Naive thymus-derived CD4-positive, alpha-beta T cell (primary cell): ENCODE data around the gene GMDS. TPM values are rescaled to one million over a fixed set of nuclear protein-coding genes. Genes with fewer than 3 reads are reported as not detected.

ENCODE experiments used
- ATAC-seq: fragments of 150-1000 bp; cut with Tn5 transposase; 2 replicates; pipeline ENCODE4 v1.10.0; 2021; ENCODE audit warnings: mild to moderate bottlenecking, moderate library complexity
- CTCF ChIA-PET: fragments of 350-600 bp; sonication (Branson Sonifier 250); formaldehyde crosslinking; loops from one replicate; lab custom pipeline; 2021; ENCODE audit warnings: antibody characterized with exemption; lab: Charles Lee
- POLR2A ChIA-PET: fragments of 350-600 bp; sonication (Branson Sonifier 250); formaldehyde crosslinking; loops from one replicate; lab custom pipeline; 2021; ENCODE audit warnings: antibody characterized with exemption, inconsistent platforms; lab: Charles Lee
- DNase-seq, 9 donors: peaks; one replicate each; pipeline versions ENCODE4 v3.0.0 to v3.0.0-alpha.2; 2020 to 2022; ENCODE audit warnings: mixed read lengths in 1 of 9
- H3K27ac ChIP-seq: one replicate; pipeline ENCODE4 v1.7.0; 2013; ENCODE audit warnings: mild to moderate bottlenecking, low read depth, low read length, moderate library complexity
- H3K27me3 ChIP-seq, 2 donors: one replicate each; pipeline ENCODE4 v1.7.0; 2013; ENCODE audit warnings: low read length in 2 of 2, mild to moderate bottlenecking in 2 of 2, moderate library complexity in 2 of 2; ENCODE audit not compliant: control insufficient read depth in 2 of 2, insufficient read depth in 2 of 2
- H3K36me3 ChIP-seq, 3 experiments: 1 replicate in 2 of 3; 2 replicates in 1 of 3; pipeline ENCODE4 v1.7.0; 2013; ENCODE audit warnings: low read length in 3 of 3, mild to moderate bottlenecking in 3 of 3, moderate library complexity in 1 of 3; ENCODE audit not compliant: insufficient read depth in 3 of 3, control insufficient read depth in 2 of 3
- H3K4me1 ChIP-seq, 2 donors: one replicate each; pipeline ENCODE4 v1.7.0; 2013; ENCODE audit warnings: low read length in 2 of 2, mild to moderate bottlenecking in 2 of 2, moderate library complexity in 1 of 2; ENCODE audit not compliant: control insufficient read depth in 2 of 2, insufficient read depth in 2 of 2
- H3K4me3 ChIP-seq: 2 replicates; pipeline ENCODE4 v1.7.0; 2013; ENCODE audit warnings: mild to moderate bottlenecking, low read length
- H3K9me3 ChIP-seq, 3 experiments: 1 replicate in 2 of 3; 2 replicates in 1 of 3; pipeline ENCODE4 v1.7.0; 2013; ENCODE audit warnings: low read length in 3 of 3; ENCODE audit not compliant: control insufficient read depth in 2 of 3
- H3K27ac Mint-ChIP-seq, 9 donors: one replicate each; pipeline ENCODE4 v1.8.0; 2020 to 2022; ENCODE audit warnings: mixed read lengths in 9 of 9, mild to moderate bottlenecking in 8 of 9, moderate library complexity in 5 of 9, inconsistent platforms in 2 of 9
- H3K27me3 Mint-ChIP-seq, 5 donors: one replicate each; pipeline ENCODE4 v1.8.0; 2021 to 2022; ENCODE audit warnings: mixed read lengths in 5 of 5, mild to moderate bottlenecking in 1 of 5
- H3K36me3 Mint-ChIP-seq, 5 donors: one replicate each; pipeline ENCODE4 v1.8.0; 2020 to 2022; ENCODE audit warnings: mixed read lengths in 5 of 5, mild to moderate bottlenecking in 3 of 5, inconsistent platforms in 1 of 5
- H3K4me1 Mint-ChIP-seq, 7 donors: one replicate each; pipeline ENCODE4 v1.8.0; 2020 to 2022; ENCODE audit warnings: mixed read lengths in 7 of 7, mild to moderate bottlenecking in 3 of 7, inconsistent platforms in 1 of 7
- H3K4me3 Mint-ChIP-seq, 10 donors: one replicate each; pipeline ENCODE4 v1.8.0; 2020 to 2022; ENCODE audit warnings: mild to moderate bottlenecking in 10 of 10, mixed read lengths in 10 of 10, moderate library complexity in 6 of 10, inconsistent platforms in 2 of 10
- H3K9me3 Mint-ChIP-seq, 11 donors: one replicate each; pipeline ENCODE4 v1.8.0; 2020 to 2022; ENCODE audit warnings: mixed read lengths in 11 of 11, mild to moderate bottlenecking in 4 of 11, inconsistent platforms in 1 of 11, moderate library complexity in 1 of 11
- intact Hi-C, 2 donors: fragments of 100-400 bp; cut with micrococcal nuclease; formaldehyde crosslinking; loops; one replicate each; pipeline ENCODE4 v1.15.1; 2023
- polyA plus RNA-seq, 2 donors: library from polyadenylated mRNA; unstranded; fragments of 300-500 nt; fragmentation: Illumina TruSeq; gene quantifications; one replicate each; pipeline ENCODE4 v1.2.3, GENCODE V29; 2021
- total RNA-seq, 6 experiments: library from RNA in 5 of 6; stranded (reverse) in 5 of 6; gene quantifications; 1 replicate in 5 of 6; 2 replicates in 1 of 6; pipeline ENCODE4 v1.2.3 and lab custom pipeline; 2021 to 2026

GMDS gene
- total and polyA plus RNA-seq, 7 experiments from 2014 or later, result 12.7 to 33.9 (median 18.3) TPM

DNA sequence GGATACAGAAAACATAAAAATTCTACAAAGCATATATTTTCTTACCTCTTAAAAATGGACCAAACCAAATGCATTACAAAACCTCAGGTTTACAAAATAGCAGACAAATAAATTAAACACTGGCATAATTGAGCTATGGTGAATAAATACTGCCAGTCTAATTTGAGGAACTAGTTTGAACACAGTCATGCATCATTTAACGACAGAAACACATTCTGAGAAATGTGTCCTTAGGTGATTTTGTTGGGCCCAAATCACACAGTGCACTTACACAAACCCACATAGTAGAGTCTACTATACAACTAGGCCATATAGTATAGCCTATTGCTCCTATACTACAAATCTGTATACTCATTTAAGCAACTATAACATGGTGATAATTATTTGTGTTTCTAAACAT is 420.1 kb downstream of the GMDS start:
- ChIA-PET CTCF (no interaction called here), POLR2A (no interaction called here)
- Histone ChIP-seq H3K4me3 (no peak overlapping the region), H3K27me3 (no peaks in the 10 kb centered on the region), H3K27ac (no peak overlapping the region), H3K36me3 (no peaks in the 10 kb centered on the region), H3K9me3 (peaks cover 0 to 11% (median 0%) of the 10 kb centered on the region in 3 experiments), H3K4me1 (no peaks in the 10 kb centered on the region)
- H3K27me3 Mint-ChIP-seq, result no peaks in the 10 kb centered on the region
- peaks cover 14 to 50% (median 27%) of the 10 kb centered on the region in 5 donors for H3K36me3 Mint-ChIP-seq
- DNase-seq, result no peak
- H3K4me3 Mint-ChIP-seq, result no peak overlapping the region
- ATAC-seq, result no peak
- H3K27ac Mint-ChIP-seq, result no peak overlapping the region
- peaks cover 7 to 30% (median 17%) of the 10 kb centered on the region in 11 donors for H3K9me3 Mint-ChIP-seq
- intact Hi-C loops, result no loop called here
- H3K4me1 Mint-ChIP-seq, result peaks cover 0 to 5% (median 0%) of the 10 kb centered on the region in 7 donors

DNA sequence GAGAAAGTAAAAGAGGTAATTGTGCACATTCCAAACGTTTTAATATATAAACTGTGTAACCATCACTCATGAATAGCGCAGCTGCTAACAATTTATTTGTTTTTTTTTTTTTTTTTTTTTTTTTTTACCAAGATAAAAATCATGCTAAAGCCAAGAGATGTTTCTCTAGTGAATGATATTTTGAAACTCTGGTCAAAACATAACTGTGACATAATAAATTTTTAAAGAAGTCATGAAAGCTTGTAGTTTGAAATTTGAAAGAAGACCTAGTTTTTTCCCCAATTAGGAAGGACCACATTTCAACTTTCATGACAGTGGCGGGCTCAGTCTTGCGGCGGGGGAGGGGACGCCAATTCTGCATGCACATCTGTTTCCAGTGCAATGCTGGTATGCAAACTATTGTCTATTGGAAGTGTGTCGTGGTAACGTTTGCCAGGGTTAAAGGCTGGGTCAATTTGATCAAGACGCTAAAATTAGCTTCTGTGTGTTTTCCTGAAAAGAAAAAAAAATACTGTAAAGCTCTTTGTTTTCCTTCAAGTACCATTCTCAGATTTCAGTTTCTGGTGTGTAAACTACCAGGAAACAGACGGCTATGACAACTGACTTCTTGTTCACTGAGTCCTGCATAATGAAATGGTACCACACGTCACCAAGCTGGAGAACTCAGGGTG is 423.8 kb downstream of the GMDS start:
- Histone ChIP-seq H3K27me3 (no peaks in the 10 kb centered on the region), H3K4me3 (no peak overlapping the region), H3K9me3 (no peaks in the 10 kb centered on the region), H3K4me1 (no peaks in the 10 kb centered on the region), H3K36me3 (no peaks in the 10 kb centered on the region), H3K27ac (no peak overlapping the region)
- H3K27me3 Mint-ChIP-seq, result no peaks in the 10 kb centered on the region
- ChIA-PET POLR2A (no interaction called here), CTCF (no interaction called here)
- intact Hi-C loops, result no loop called here
- no peak overlapping the region for H3K27ac Mint-ChIP-seq
- peaks cover 0 to 27% (median 6%) of the 10 kb centered on the region in 5 donors for H3K36me3 Mint-ChIP-seq
- H3K4me3 Mint-ChIP-seq, result no peak overlapping the region
- DNase-seq, result no peak
- H3K4me1 Mint-ChIP-seq, result peaks cover 0 to 5% (median 0%) of the 10 kb centered on the region in 7 donors
- H3K9me3 Mint-ChIP-seq, result peaks cover 0 to 2% (median 0%) of the 10 kb centered on the region in 11 donors
- no peak for ATAC-seq

DNA sequence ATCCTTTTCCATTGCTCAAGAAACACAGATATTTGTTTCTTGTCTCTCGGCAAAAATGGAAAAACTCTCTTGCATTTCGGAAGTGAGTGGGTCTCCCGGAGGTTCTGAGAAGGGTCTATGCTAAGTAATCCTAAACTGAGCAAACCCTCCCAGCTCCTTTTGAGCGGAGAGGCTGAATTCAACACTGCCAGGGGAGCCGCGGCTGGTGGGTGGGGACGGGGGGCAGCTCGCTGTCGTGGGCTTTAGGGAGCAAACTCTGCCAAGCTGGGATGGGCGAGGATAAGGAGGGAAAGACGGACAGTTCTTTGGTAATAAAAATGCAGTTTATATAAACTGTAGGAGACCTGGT is 424.3 kb downstream of the GMDS start:
- no peak for ATAC-seq
- no peaks in the 10 kb centered on the region for H3K27me3 Mint-ChIP-seq
- H3K27ac ChIP-seq, result no peak overlapping the region
- H3K4me3 ChIP-seq, result no peak overlapping the region
- ChIA-PET CTCF (no interaction called here), POLR2A (no interaction called here)
- no peaks in the 10 kb centered on the region for H3K4me1 ChIP-seq
- peaks cover 0 to 25% (median 2%) of the 10 kb centered on the region in 5 donors for H3K36me3 Mint-ChIP-seq
- no peak overlapping the region for H3K4me3 Mint-ChIP-seq
- no peak overlapping the region for H3K27ac Mint-ChIP-seq
- DNase-seq, result no peak
- intact Hi-C loops, result no loop called here
- peaks cover 0 to 5% (median 0%) of the 10 kb centered on the region in 7 donors for H3K4me1 Mint-ChIP-seq
- H3K27me3 ChIP-seq, result no peaks in the 10 kb centered on the region
- H3K9me3 ChIP-seq, result no peaks in the 10 kb centered on the region
- no peaks in the 10 kb centered on the region for H3K36me3 ChIP-seq
- H3K9me3 Mint-ChIP-seq, result peaks cover 0 to 2% (median 0%) of the 10 kb centered on the region in 11 donors

DNA sequence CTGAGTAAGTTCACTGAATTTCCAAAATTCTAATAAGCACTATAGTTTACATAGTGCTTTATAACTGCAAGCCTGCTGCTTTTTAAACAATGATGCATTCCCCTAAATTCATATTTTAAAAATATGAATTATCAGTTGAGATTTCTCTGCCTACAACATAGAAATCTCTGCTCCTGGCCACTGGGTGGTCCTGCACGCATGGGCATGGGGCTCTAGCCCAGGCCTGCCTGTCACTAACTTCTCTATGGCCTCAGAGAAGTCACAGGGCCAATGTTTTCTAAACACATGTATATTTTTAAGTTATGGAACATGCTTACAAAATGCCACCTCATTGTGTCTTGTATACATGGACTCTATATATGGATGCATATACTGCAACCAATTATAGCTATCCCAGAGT is 424.7 kb downstream of the GMDS start:
- Mint-ChIP-seq H3K9me3 (peaks cover 0 to 2% (median 0%) of the 10 kb centered on the region in 11 donors), H3K36me3 (peaks cover 0 to 21% (median 0%) of the 10 kb centered on the region in 5 donors), H3K4me1 (peaks cover 0 to 5% (median 0%) of the 10 kb centered on the region in 7 donors), H3K27me3 (no peaks in the 10 kb centered on the region), H3K4me3 (no peak overlapping the region), H3K27ac (no peak overlapping the region)
- no peaks in the 10 kb centered on the region for H3K36me3 ChIP-seq
- ChIA-PET CTCF (interaction anchor here (0.6 kb wide), 1 partner anchor 13 kb away, joined by 3 read pairs; no protein-coding TSS in a partner anchor), POLR2A (no interaction called here)
- H3K27me3 ChIP-seq, result no peaks in the 10 kb centered on the region
- no peak overlapping the region for H3K27ac ChIP-seq
- ATAC-seq (no peak), DNase-seq (no peak)
- intact Hi-C loops, result no loop called here
- no peaks in the 10 kb centered on the region for H3K9me3 ChIP-seq
- no peaks in the 10 kb centered on the region for H3K4me1 ChIP-seq
- no peak overlapping the region for H3K4me3 ChIP-seq

DNA sequence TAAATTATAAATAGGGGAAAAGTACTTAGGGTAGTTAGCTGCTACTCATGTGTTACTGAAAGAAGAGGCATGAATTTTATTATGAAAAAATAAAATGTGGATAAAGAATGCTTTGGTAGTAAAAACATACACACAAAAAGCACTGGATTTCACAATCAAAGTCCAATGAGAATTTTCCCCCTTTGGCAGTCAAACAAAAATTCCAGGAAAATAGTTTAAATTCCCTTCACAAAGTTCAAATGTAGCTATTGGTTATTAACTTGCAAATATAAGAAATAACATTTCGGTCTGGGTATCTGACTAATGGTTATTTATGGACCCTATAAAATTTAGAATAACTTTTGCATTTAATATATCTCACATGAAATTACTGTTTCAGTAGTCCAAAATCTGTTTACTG is 425.2 kb downstream of the GMDS start:
- ChIA-PET POLR2A (no interaction called here), CTCF (interaction anchor here (0.6 kb wide), 1 partner anchor 13 kb away, joined by 3 read pairs; no protein-coding TSS in a partner anchor)
- Mint-ChIP-seq H3K36me3 (peaks cover 0 to 17% (median 0%) of the 10 kb centered on the region in 5 donors), H3K27ac (no peak overlapping the region), H3K4me1 (peaks cover 0 to 5% (median 0%) of the 10 kb centered on the region in 7 donors), H3K27me3 (no peaks in the 10 kb centered on the region), H3K4me3 (no peak overlapping the region), H3K9me3 (peaks cover 0 to 2% (median 0%) of the 10 kb centered on the region in 11 donors)
- no peaks in the 10 kb centered on the region for H3K36me3 ChIP-seq
- intact Hi-C loops, result no loop called here
- H3K27ac ChIP-seq, result no peak overlapping the region
- DNase-seq (no peak), ATAC-seq (no peak)
- H3K9me3 ChIP-seq, result no peaks in the 10 kb centered on the region
- no peaks in the 10 kb centered on the region for H3K4me1 ChIP-seq
- H3K27me3 ChIP-seq, result no peaks in the 10 kb centered on the region
- H3K4me3 ChIP-seq, result no peak overlapping the region

DNA sequence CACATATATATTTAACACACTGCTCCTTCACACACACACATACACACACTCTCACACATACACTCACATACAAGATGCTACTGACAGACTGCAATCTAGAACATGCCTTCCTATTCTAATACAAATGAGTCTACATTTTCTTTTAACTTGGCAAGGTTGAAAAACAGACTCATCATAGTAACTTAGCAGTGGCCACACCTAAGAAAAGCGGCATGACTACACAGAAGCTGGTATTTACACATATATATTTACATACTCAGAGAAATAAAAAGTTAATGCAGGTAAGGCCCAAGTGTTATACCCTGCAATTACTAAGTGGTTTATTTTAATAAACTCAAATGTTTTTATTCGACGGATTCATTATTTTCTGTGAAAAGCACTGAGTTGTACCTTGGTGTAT is 426.4 kb downstream of the GMDS start:
- H3K27ac Mint-ChIP-seq, result no peak overlapping the region
- no peaks in the 10 kb centered on the region for H3K27me3 Mint-ChIP-seq
- peaks cover 0 to 1% (median 0%) of the 10 kb centered on the region in 11 donors for H3K9me3 Mint-ChIP-seq
- H3K9me3 ChIP-seq, result no peaks in the 10 kb centered on the region
- intact Hi-C loops, result no loop called here
- H3K4me1 ChIP-seq, result no peaks in the 10 kb centered on the region
- CTCF ChIA-PET, result no interaction called here
- H3K36me3 Mint-ChIP-seq, result peaks cover 0 to 6% (median 0%) of the 10 kb centered on the region in 5 donors
- no peak overlapping the region for H3K27ac ChIP-seq
- no peaks in the 10 kb centered on the region for H3K27me3 ChIP-seq
- ATAC-seq (no peak), DNase-seq (no peak)
- H3K4me1 Mint-ChIP-seq, result peaks cover 0 to 2% (median 0%) of the 10 kb centered on the region in 7 donors
- no peak overlapping the region for H3K4me3 ChIP-seq
- no peaks in the 10 kb centered on the region for H3K36me3 ChIP-seq
- POLR2A ChIA-PET, result no interaction called here
- H3K4me3 Mint-ChIP-seq, result no peak overlapping the region
